Fibroblast of mammary gland (primary cell): ENCODE data around the gene KIAA1958.

Experiments used
- DNase-seq: peaks from one replicate; pipeline ENCODE4 v3.0.0-alpha.2; 2010; ENCODE audit warnings: low read depth
- H3K4me3 ChIP-seq: 2 replicates; pipeline ENCODE4 v1.5.1; 2011; ENCODE audit warnings: low read depth, mild to moderate bottlenecking, low read length, moderate library complexity; ENCODE audit not compliant: control insufficient read depth
- TF ChIP-seq, protein P1 (sequence below): conservative IDR thresholded peaks from 2 replicates; pipeline ENCODE4 v1.5.1; 2011; ENCODE audit warnings: low read depth, low read length, inconsistent platforms; ENCODE audit not compliant: control insufficient read depth, insufficient read depth

Gene KIAA1958

DNA sequence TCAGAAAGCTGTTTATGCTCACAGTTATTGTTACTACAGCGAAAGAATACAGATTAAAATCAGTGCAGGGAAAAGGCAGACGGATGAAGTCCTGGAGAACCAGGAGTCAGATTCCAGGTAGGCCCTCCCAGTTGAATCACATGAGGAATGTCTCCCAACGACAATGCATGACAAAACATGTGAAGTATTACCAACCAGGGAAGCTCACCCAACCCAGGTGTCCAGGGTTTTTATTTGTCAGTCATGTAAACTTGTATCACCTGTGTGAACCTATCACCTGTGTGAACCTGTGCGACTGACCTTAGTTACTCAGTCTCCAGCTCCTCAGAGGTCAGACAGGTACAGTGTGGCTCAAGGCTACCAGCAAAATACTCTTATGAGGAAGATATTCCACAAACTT, 63.9 kb downstream of the KIAA1958 start:
- no peak overlapping the region for H3K4me3 ChIP-seq
- TF ChIP-seq, protein P1, sequence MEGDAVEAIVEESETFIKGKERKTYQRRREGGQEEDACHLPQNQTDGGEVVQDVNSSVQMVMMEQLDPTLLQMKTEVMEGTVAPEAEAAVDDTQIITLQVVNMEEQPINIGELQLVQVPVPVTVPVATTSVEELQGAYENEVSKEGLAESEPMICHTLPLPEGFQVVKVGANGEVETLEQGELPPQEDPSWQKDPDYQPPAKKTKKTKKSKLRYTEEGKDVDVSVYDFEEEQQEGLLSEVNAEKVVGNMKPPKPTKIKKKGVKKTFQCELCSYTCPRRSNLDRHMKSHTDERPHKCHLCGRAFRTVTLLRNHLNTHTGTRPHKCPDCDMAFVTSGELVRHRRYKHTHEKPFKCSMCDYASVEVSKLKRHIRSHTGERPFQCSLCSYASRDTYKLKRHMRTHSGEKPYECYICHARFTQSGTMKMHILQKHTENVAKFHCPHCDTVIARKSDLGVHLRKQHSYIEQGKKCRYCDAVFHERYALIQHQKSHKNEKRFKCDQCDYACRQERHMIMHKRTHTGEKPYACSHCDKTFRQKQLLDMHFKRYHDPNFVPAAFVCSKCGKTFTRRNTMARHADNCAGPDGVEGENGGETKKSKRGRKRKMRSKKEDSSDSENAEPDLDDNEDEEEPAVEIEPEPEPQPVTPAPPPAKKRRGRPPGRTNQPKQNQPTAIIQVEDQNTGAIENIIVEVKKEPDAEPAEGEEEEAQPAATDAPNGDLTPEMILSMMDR: no peak
- no peak for DNase-seq

DNA sequence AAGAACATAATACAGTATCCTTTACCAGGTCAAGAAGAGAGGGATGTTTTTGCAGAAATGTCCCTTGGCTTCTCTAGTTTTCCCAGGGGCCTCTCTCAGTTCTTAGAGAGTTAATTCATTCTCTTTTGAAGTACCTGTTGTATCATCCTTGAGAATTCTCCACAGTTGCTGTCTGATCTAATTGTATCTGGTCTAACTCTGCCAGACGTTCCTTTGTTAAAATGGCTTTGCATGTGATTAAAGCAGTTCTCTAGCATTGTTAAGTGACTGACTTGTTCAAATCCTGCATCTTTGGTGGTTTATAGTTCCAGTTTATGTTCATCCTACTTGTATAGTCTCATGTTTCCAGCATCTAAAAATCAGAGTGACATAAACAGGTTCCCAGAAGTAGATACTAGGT, 65.0 kb downstream of the KIAA1958 start:
- no peak for DNase-seq
- no peak overlapping the region for H3K4me3 ChIP-seq
- TF ChIP-seq, protein P1: no peak

DNA sequence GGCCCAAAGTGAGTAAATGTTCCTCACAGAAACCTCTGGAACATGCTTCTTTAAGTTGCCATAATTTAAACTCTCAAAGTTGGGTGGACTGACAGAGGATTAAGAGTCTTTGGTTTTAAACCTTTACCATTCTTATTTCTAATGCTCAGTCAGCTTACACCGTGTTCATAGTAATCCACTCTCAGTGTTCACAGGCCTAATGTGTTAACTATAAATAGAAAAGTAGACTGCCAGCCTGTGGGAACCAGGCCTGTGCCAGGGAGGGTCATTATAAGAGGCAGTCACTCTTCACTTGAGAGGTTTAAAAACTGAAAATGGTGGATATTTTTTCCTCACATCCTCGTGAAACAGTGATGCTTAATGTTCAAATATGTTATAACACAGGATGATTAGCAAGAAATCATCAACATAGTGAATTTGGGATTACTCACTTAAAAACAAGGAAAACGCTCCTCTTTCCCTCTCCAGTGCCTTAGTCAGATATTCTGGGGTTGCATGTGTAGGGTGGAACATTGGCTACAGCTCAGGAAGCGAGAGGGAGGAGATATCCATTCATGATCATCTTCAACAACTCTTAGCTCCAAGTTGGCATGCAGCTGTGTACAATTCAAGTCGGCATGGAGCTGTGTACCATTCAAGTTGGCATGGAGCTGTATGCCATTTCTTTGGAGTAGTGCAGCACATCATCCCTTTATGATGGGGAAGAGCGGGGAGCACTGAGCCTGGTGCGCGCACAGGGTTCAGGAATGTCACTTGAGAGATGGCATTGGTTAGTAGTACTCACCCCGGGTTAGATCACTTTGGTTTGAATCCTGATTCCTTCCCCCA, 65.8 kb downstream of the KIAA1958 start:
- H3K4me3 ChIP-seq: no peak overlapping the region
- DNase-seq: no peak
- TF ChIP-seq, protein P1: no peak

DNA sequence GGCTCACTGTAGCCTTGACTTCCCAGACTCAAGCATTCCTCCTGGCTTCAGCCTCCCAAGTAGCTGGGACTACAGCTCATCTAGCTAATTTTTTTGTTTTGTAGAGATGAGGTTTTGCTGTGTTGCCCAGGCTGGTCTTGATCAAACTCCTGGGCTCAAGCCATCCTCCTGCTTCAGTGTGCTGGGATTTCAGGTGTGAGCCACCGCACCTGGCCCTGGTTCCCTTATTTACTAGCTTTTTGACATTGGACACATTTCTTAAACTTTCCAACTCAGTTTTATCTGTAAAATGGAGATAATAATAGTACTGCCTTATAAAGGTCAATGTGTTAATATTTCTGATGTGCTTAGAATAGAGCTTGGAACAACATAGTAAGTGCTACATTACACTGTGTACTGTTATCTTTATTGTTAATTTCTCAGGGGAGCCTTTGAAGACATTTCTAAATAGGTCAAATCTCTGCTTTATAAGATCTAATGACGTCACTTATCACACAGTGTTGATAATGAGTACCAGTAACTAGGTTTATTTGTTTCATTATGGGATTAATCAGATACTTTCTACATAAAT, 66.7 kb downstream of the KIAA1958 start:
- TF ChIP-seq, protein P1: no peak
- no peak for DNase-seq
- no peak overlapping the region for H3K4me3 ChIP-seq

DNA sequence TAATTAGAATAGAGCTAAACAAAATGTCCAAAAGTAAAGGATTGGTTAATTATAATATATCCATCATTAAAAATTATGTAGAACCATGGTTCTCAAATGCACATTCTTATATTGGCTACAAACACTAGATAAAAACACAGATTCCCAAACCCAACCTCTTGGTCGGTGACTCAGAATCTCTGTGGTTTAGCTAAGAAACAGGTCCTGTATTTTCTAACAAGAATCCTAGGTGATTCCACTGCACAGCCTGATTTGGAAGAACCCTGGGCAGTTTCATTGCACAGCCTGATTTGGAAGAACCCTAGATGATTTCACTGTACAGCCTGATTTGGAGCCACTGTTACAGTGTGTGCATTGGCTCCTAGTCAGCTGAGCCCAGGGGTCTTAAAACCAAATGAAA, 67.9 kb downstream of the KIAA1958 start:
- peak; percentile 48 for DNase-seq
- TF ChIP-seq, protein P1: no peak

DNA sequence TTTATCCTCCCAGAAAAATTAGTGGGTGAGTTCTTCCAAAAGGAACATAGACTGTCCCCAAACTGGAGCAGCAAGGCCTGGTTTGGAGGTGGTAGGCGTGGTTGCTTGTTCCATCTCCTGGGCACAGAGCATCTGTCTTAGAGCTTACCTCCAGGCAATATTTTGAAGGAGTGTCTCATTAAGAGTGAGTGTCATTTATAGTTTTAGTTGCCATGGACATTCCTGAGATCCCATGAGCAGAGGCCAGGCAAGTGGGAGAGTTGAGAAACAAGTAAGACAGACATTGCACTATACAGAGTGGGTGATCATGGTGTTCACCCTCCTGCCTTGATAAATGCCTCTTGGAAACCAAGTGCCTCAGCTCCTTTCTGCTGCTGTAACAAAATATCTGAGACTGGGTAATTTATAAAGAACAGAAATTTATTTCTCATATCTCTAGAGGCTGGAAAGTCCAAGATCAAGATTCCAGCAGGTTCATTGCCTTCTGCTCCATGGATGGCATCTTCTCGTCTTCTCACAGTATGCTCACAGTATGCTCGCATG, 68.5 kb downstream of the KIAA1958 start:
- no peak for DNase-seq
- H3K4me3 ChIP-seq: no peak overlapping the region
- TF ChIP-seq, protein P1: no peak

More for the DNA sequence above, 67.9 kb downstream of the KIAA1958 start:
- no peak overlapping the region for H3K4me3 ChIP-seq
